Stimulated activated naive CD8-positive, alpha-beta T cell treated with anti-CD3 and anti-CD28 coated beads, Interleukin-15, Interleukin-2, amounts not matched to agents 100 ng/mL and 50 ng/mL, for 24 hours (primary cell): ENCODE data around the gene IPO11.
"Not testable (repeated sequence)": the region's sequence is repeated elsewhere in the genome, so short reads cannot be mapped to it uniquely, and the experiment has no call there.

Experiments
- H3K27ac Mint-ChIP-seq: one replicate; pipeline ENCODE4 v1.8.0; 2021; ENCODE audit warnings: mild to moderate bottlenecking, mixed read lengths
- H3K27me3 Mint-ChIP-seq: one replicate; pipeline ENCODE4 v1.8.0; 2021; ENCODE audit warnings: mixed read lengths
- H3K36me3 Mint-ChIP-seq: one replicate; pipeline ENCODE4 v1.8.0; 2021; ENCODE audit warnings: low read depth, mixed read lengths
- H3K4me1 Mint-ChIP-seq: one replicate; pipeline ENCODE4 v1.8.0; 2021; ENCODE audit warnings: low read depth, mixed read lengths
- H3K4me3 Mint-ChIP-seq: one replicate; pipeline ENCODE4 v1.8.0; 2021; ENCODE audit warnings: mild to moderate bottlenecking, mixed read lengths
- H3K9me3 Mint-ChIP-seq: one replicate; pipeline ENCODE4 v1.8.0; 2021; ENCODE audit warnings: mixed read lengths

The IPO11 gene

DNA sequence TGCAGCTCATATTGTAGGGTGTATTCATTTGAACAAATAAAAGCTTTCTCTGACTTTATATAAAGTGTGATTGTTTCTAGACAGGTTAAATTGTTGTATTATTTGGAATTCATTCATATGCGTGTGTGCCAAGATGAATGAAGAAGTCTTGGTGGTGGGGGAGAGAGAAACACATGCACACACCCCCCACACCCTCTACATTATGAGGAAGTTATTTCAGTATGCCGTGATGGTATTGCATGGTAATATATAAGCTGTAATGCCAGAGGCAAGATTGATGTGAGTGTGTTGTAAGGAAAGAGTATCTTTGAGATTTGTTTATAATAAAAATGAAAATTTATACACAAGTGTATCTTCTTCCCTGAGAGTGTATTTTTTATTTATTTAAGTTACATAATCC, 71.0 kb downstream of the IPO11 start:
- no peaks in the 10 kb centered on the region for H3K4me1 Mint-ChIP-seq
- H3K9me3 Mint-ChIP-seq: peaks cover 2% of the 10 kb centered on the region
- no peaks in the 10 kb centered on the region for H3K27me3 Mint-ChIP-seq
- peaks cover 65% of the 10 kb centered on the region for H3K36me3 Mint-ChIP-seq
- no peak overlapping the region for H3K4me3 Mint-ChIP-seq
- no peak overlapping the region for H3K27ac Mint-ChIP-seq

DNA sequence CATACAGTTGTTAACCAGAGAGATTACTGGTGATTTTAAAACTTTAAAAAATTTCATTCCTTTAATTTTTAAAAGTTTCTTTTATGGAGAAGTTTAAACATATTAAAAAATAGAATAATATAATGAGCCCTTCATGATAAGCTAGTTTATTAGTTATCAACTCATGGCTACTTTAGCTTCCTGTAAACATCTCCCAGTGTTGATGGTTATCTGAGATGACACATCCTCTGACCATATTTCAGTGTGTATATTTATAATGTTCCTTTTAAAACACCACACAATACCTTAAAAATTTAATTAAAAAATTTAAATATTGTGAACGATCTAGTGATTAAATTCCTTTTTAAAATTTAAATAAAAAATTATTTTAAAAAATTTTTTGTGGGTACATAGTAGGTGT, 74.1 kb downstream of the IPO11 start:
- H3K36me3 Mint-ChIP-seq: peaks cover 49% of the 10 kb centered on the region
- H3K4me1 Mint-ChIP-seq: no peaks in the 10 kb centered on the region
- H3K27ac Mint-ChIP-seq: no peak overlapping the region
- no peaks in the 10 kb centered on the region for H3K9me3 Mint-ChIP-seq
- no peak overlapping the region for H3K4me3 Mint-ChIP-seq
- no peaks in the 10 kb centered on the region for H3K27me3 Mint-ChIP-seq

DNA sequence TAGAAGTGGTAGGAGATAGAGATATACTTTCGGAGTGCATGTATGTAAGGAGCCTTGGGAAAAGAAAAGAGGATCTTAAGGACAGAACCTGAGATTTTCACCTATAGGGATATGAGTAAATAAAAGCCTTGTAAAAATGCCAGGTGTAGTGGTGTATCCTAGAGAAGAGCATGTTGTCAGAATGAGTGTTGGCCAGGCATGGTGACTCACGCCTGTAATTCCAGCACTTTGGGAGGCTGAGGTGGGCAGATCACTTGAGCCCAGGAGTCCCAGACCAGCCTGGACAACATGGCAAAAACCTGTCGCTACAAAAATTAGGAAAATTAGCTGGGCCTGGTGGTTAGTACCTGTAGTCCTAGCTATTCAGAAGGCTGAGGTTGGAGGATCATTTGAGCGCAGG, 76.0 kb downstream of the IPO11 start:
- Mint-ChIP-seq H3K4me3 (no peak overlapping the region), H3K27ac (no peak overlapping the region), H3K9me3 (no peaks in the 10 kb centered on the region), H3K36me3 (peaks cover 51% of the 10 kb centered on the region), H3K27me3 (no peaks in the 10 kb centered on the region), H3K4me1 (no peaks in the 10 kb centered on the region)

DNA sequence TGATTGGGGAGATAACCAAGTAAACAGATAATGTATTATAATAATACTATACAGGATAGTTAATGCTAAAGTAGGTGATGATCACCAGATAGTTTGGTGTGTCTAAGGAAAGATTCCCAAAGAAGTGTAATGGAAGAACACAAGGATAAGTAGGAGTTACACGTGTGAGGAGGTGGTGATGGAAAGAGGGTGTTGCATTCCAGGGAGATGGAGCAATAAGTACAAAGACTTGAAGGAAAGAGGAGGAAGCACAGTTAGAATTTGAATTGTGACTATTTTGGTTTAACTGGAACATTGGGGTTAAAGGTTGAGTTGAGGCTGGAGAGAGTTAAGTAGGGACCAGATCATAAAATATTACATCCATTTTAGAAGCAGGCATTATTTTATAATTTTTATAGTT, 76.9 kb downstream of the IPO11 start:
- Mint-ChIP-seq H3K9me3 (no peaks in the 10 kb centered on the region), H3K27me3 (no peaks in the 10 kb centered on the region), H3K27ac (no peak overlapping the region), H3K36me3 (peaks cover 44% of the 10 kb centered on the region), H3K4me1 (no peaks in the 10 kb centered on the region), H3K4me3 (no peak overlapping the region)

DNA sequence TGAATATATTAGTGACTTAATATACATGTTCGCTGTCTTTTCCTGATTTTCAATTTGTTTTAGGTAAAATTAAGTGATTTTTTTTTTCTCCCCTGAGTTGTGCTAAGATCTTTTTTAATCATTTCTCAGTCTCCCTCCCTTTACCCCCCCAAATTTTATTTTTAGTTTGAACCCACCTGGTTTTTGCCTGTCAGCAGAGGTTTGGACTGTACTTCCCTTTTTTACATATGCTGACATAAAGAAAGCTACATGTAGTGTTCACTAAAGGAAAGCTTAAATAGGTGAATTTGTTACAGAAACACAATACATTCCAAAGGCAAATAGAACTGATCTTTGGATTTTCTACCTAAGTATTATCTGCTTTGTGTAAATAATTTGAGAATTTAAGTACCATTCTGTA, 82.2 kb downstream of the IPO11 start:
- no peaks in the 10 kb centered on the region for H3K4me1 Mint-ChIP-seq
- no peak overlapping the region for H3K27ac Mint-ChIP-seq
- no peak overlapping the region for H3K4me3 Mint-ChIP-seq
- H3K9me3 Mint-ChIP-seq: no peaks in the 10 kb centered on the region
- H3K36me3 Mint-ChIP-seq: peaks cover 49% of the 10 kb centered on the region
- H3K27me3 Mint-ChIP-seq: no peaks in the 10 kb centered on the region

DNA sequence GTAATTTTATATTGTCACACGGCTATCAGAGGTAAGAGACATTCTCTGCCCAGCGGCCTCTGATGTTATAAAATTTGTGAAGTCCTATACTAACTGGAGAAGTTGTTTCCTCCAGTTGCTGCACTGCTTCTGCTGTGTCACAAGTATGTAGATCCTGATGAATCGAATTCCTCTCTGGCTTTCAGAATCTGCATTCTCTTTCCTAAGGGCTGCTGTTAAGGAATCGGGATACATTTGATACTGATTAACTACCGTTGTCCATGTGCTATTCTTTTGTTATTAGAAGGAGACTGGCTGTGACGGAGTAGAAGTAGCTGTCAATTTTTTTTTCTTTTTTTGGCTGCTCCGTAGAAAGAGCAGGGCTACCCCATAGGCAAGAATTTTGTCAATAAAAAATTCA, 84.3 kb downstream of the IPO11 start:
- Mint-ChIP-seq H3K4me3 (no peak overlapping the region), H3K27me3 (no peaks in the 10 kb centered on the region), H3K27ac (no peak overlapping the region), H3K4me1 (no peaks in the 10 kb centered on the region), H3K36me3 (peaks cover 50% of the 10 kb centered on the region), H3K9me3 (no peaks in the 10 kb centered on the region)

DNA sequence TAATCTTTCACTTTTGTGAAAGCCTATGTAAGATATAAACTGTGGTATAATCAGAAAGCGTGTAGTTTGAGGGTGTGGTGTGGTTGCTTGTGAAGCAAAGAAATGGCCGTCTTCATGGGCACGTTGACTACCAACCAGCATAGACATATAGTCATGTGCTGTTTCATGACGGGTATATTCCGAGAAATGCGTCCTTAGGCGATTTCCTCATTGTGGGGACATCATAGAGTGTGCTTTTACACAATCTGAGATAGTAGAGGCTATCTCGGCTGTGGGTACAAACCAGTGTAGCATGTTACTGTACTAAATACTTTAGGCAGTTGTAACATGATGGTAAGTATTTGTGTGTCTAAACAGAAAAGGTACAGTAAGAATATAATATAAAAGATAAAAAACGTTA, 86.4 kb downstream of the IPO11 start:
- Mint-ChIP-seq H3K9me3 (no peaks in the 10 kb centered on the region), H3K36me3 (peaks cover 55% of the 10 kb centered on the region), H3K27ac (no peak overlapping the region), H3K4me3 (no peak overlapping the region), H3K4me1 (no peaks in the 10 kb centered on the region), H3K27me3 (no peaks in the 10 kb centered on the region)

DNA sequence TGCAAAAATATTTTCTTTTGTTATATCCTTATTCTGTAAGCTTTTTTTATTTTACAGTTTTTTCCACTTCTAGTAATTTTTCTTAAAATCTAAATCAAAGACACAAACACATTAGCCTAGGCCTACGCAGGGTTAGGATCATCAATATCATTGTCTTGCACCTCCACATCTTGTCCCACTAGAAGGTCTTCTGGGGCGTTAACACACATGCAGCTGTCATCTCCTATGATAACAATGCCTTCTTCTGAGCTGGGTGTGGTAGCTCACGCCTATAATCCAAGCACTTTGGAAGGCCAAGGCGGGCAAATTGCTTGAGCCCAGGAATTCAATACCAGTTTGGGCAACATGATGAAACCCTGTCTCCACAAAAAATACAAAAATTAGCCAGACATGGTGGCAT, 87.2 kb downstream of the IPO11 start:
- H3K4me1 Mint-ChIP-seq: no peaks in the 10 kb centered on the region
- H3K27ac Mint-ChIP-seq: no peak overlapping the region
- H3K36me3 Mint-ChIP-seq: peaks cover 54% of the 10 kb centered on the region
- no peaks in the 10 kb centered on the region for H3K27me3 Mint-ChIP-seq
- no peak overlapping the region for H3K4me3 Mint-ChIP-seq
- no peaks in the 10 kb centered on the region for H3K9me3 Mint-ChIP-seq

DNA sequence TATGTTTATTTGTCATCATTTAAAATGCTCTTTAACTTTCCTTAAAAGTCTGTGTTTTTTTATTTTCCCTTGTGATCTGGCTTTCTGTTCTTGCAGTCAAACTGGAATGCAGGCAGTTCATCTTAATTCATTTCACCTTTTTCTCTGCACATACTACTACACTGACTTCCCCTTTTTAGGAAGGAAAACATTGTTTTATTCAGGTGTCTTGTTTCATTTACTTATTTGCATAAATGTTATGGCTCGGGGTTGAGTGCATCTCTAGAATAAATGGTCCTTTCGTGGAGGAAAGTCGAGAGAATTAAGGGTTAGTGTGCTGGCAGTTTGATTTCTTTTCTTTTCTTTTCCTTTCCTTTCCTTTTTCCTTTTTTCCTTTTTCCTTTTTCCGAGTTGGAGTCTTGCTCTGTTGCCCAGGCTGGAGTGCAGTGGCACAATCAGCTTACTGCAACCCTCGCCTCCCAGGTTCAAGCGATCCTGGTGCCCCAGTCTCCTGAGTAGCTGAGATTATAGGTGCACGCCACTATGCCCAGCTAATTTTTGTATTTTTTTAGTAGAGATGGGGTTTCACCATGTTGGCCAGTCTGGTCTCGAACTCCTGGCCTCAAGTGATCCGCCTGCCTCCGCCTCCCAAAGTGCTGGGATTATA, 90.0 kb downstream of the IPO11 start:
- H3K4me1 Mint-ChIP-seq: no peaks in the 10 kb centered on the region
- no peak overlapping the region for H3K27ac Mint-ChIP-seq
- H3K9me3 Mint-ChIP-seq: no peaks in the 10 kb centered on the region
- no peak overlapping the region for H3K4me3 Mint-ChIP-seq
- peaks cover 54% of the 10 kb centered on the region for H3K36me3 Mint-ChIP-seq
- no peaks in the 10 kb centered on the region for H3K27me3 Mint-ChIP-seq

DNA sequence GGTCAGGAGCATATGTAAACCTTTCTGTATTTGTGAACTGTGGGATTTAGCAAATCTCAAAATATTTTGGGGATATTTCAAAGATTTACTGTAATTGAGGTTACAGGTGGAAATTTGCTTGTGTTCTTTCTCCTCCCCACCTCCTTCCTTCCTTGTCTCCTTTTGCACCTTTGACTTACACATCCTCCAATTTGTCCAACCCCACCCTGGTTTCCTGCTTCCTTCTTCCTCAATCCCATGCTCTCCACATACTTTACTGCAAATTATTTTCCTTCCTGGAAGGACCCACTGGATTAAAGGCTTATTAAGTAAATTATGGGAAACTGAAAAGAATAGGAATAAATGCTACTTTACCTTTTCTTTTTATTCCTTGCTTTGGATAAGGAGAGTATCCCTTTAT, 91.6 kb downstream of the IPO11 start:
- H3K9me3 Mint-ChIP-seq: no peaks in the 10 kb centered on the region
- H3K4me1 Mint-ChIP-seq: no peaks in the 10 kb centered on the region
- no peaks in the 10 kb centered on the region for H3K27me3 Mint-ChIP-seq
- H3K36me3 Mint-ChIP-seq: peaks cover 63% of the 10 kb centered on the region
- H3K27ac Mint-ChIP-seq: no peak overlapping the region
- H3K4me3 Mint-ChIP-seq: no peak overlapping the region

DNA sequence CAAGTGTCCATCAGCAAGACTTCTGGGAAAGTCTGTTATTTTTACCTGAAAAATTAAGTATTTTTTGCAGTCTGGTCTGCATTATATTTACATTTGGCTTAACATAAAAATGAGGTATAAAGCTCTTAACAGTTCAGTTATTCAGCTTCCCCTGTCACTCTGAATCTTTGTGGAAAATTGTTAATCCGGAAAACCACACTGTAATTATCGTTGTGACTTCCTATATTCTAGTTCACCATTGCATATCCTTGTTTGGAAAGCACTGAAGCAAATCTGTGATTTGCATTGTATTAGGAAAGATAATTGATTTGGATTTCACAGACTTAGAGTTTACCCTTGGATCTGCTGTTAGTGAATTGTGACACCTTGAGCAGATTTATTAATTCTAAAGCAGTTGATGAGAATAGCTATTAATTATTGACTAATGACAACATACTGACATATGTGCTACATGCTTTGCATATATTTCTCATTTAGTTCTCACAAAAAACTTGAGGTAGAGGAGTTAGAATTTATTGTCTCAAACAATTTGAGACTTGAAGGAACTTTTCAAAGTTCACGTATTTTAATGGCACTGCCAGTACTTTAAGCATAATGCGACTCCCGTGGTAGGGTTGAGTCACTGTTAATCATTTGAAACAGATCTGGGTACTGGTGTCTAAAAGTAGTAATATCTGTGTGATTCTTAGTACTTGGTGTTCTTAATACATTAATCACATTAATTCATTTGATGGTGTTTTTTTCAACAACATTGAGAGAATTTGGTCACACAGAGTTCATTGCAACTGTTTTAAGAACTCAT, 94.3 kb downstream of the IPO11 start:
- Mint-ChIP-seq H3K36me3 (peaks cover 77% of the 10 kb centered on the region), H3K9me3 (no peaks in the 10 kb centered on the region), H3K27me3 (no peaks in the 10 kb centered on the region), H3K27ac (no peak overlapping the region), H3K4me3 (no peak overlapping the region), H3K4me1 (no peaks in the 10 kb centered on the region)

DNA sequence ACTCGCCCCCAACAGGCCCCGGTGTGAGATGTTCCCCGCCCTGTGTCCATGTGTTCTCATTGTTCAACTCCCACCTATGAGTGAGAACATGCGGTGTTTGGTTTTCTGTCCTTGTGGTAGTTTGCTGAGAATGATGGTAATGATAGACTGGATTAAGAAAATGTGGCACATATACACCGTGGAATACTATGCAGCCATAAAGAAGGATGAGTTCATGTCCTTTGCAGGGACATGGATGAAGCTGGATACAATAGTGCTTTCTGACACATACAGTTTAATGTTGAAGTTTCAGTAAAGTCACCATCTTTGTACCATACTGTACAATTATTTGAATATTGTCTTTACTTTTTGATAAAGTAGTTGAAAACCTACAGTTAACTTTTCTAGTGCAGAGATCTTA, 96.2 kb downstream of the IPO11 start:
- H3K4me3 Mint-ChIP-seq, H3K4me1 Mint-ChIP-seq, H3K27me3 Mint-ChIP-seq, H3K27ac Mint-ChIP-seq, H3K9me3 Mint-ChIP-seq: not testable (repeated sequence)
- peaks cover 62% of the 10 kb centered on the region for H3K36me3 Mint-ChIP-seq

DNA sequence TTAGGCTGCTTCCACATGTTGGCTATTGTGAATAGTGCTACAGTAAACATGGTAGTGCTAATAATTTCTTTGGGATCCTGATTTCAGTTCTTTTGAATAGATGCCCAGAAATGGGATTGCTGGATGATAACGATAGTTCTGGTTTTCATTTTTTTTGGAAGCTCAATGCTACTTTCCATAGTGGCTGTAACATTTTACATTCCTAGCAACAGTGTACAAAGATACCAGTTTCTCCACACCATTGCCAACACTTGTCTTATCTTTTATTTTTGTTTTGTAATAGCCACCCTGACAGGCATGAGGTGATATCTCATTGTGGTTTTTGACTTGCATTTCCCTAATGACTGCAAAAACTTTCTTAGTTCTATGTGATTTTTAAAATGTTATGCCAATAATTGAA, 97.2 kb downstream of the IPO11 start:
- Mint-ChIP-seq H3K27ac (no peak overlapping the region), H3K4me3 (no peak overlapping the region), H3K36me3 (peaks cover 57% of the 10 kb centered on the region)

DNA sequence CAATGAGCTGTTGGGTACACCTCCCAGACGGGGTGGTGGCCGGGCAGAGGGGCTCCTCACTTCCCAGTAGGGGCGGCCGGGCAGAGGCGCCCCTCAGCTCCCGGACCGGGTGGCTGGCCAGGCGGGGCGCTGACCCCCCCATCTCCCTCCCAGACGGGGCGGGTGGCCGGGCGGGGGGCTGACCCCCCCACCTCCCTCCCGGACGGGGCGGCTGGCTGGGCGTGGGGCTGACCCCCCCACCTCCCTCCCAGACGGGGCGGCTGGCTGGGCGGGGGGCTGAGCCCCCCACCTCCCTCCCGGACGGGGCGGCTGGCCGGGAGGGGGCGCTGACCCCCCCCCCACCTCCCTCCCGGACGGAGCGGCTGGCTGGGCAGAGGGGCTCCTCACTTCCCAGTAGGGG, 100.5 kb downstream of the IPO11 start:
- not testable (repeated sequence) for H3K4me3 Mint-ChIP-seq, H3K27me3 Mint-ChIP-seq, H3K4me1 Mint-ChIP-seq, H3K9me3 Mint-ChIP-seq, H3K27ac Mint-ChIP-seq
- H3K36me3 Mint-ChIP-seq: peaks cover 52% of the 10 kb centered on the region

More for the DNA sequence above, 97.2 kb downstream of the IPO11 start:
- no peaks in the 10 kb centered on the region for H3K27me3 Mint-ChIP-seq
- H3K9me3 Mint-ChIP-seq: no peaks in the 10 kb centered on the region
- no peaks in the 10 kb centered on the region for H3K4me1 Mint-ChIP-seq

DNA sequence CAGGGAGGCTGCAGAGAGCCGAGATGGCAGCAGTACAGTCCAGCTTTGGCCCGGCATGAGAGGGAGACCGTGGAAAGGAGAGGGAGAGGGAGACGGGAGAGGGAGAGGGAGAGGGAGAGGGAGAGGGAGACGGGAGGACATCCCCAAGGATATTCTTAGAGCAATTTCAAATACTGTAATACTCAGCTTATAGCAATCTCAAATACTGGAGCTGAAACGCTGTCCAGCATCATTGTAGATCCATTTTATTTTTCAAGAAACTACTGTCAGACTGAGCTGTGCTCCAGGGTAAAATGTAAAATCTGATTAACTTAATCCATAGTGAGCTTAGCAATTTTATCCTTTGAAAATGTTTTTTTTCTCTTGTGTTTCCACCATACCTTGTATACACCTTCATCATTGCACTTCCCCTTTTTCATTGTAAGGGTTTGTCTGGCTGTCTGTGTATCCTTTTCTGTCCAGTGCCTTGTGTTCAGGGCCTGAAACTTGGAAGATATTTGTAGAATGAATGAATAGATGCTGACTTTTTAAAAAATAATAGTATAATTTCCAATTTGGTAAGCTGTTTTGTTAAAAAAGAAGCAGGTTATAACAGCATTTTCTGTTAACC, 102.1 kb downstream of the IPO11 start:
- Mint-ChIP-seq H3K27ac (no peak overlapping the region), H3K27me3 (no peaks in the 10 kb centered on the region), H3K9me3 (no peaks in the 10 kb centered on the region), H3K36me3 (peaks cover 47% of the 10 kb centered on the region), H3K4me1 (no peaks in the 10 kb centered on the region), H3K4me3 (no peak overlapping the region)
